Activated T-cell treated with anti-CD3 and anti-CD28 coated beads, Interleukin-2, amount 50 U/mL, for 1 hour (primary cell): ENCODE measurements around the gene FAIM2.
"Not testable (repeated sequence)": the region's sequence is repeated elsewhere in the genome, so short reads cannot be mapped to it uniquely, and the experiment has no call there.

ENCODE experiments used
- DNase-seq: peaks from one replicate; pipeline ENCODE4 v3.0.0-alpha.2; 2020

The FAIM2 gene

DNA sequence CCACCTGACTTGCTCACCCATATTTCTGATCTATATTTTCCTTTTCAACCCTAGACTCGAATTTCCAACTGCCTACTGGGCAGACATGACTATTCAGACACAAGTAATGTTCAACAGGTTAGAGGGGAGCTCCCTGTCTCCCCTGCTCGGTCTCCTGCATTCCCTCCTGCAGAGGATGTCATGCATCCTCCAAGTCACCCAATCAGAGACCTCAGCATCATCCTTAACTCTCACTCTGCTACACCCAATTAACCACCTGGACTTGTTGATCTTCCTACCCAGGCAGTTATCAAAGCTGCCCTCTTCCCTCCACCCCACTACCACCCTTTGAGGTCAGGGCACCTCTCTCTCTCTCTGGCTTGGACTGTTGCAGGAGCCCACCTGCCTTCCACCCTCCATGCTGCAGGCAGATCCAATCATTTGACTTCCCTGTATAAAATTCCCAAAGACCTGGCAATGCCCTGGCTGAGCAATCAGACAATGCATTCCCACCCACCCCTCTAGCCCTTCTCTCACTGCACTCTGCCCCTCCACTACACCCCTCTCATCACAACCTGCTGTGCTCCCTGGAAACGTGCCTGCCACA, 10.9 kb downstream of the FAIM2 start:
- no peak for DNase-seq

DNA sequence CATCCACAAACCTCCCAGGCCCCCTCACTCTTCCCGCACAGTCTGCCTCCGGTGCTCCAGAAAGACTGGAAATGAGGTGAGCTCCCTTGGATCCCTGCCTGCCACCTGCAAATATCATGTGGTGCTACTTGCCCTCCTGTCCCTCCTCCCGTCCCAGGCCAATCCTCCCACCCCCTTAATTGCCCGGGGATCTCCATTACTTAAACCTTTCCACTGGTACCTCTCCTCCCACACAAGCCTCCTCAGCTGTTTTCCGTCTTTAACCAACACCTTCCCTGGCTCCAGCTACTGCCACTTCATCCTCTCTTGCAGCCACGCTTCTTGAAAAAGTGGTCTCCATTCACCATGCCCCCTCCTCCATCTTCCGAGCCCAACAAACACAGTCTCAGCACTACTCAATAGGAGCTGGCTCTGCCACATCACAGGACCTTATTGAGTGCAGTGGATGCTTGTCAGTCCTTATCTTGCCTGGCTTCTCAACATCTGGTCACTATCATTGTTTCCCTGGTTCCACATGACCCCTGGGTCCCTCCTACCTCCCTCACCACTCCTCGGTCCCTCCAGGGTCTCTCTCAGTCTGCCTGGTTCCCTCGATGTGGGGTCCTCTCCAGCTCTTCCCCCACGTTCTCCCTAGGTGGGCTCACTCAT, 11.5 kb downstream of the FAIM2 start:
- DNase-seq: no peak

DNA sequence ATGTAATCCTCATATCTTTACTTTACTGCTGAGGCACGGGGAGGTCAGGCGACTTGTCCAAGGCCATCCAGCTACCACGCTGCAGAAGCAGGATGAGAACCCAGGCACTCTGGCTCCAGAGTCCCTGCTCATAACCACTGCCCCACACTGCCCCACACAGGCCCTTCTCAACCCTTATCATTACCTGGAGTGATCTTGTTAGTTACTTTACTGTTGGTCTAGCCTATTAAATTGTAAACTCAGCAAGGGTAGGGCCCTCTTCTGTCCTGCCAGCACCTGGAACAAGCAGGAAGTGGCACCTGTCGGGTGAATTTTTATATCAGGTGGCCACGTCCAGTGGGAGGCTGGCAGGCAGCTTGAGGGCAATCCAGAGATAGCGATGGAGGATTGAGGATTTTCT, 12.2 kb downstream of the FAIM2 start:
- DNase-seq: no peak

DNA sequence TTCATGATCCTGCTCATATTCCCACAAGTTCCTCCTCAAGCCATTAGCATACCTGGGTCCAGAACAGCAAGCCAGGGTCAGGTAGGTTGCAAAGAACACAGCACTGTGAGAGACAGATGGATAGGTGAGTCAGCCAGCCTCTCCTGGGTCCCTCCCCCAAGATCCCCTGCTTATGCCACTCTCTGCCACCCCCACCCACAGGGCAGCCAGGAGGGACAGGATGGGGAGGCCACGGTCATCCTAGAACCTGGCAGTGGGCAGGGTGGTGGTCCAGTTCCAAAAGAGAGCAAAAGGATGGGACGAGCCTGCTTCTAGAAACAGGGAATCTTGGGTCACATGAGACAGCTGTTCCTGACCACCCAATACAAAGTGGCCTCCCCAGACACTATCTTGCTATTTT, 12.7 kb downstream of the FAIM2 start:
- no peak for DNase-seq

DNA sequence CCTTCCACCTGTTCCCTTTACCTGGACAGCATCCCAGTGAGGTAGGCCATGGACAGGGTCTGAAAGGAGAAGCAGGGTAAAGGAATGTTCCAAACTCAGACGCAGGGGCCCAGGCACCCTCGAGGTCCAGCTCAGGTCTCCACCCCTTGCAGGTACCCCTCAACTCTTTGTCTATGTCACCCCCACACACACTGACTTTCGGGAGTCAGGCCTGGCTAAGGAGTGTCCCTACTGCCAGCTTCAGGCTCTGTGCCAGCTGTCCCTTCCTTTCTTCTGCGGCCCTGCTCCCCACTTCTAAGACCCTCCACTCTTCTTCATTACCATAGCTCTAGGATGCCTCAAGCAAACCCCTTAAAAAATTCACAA, 13.6 kb downstream of the FAIM2 start:
- no peak for DNase-seq

DNA sequence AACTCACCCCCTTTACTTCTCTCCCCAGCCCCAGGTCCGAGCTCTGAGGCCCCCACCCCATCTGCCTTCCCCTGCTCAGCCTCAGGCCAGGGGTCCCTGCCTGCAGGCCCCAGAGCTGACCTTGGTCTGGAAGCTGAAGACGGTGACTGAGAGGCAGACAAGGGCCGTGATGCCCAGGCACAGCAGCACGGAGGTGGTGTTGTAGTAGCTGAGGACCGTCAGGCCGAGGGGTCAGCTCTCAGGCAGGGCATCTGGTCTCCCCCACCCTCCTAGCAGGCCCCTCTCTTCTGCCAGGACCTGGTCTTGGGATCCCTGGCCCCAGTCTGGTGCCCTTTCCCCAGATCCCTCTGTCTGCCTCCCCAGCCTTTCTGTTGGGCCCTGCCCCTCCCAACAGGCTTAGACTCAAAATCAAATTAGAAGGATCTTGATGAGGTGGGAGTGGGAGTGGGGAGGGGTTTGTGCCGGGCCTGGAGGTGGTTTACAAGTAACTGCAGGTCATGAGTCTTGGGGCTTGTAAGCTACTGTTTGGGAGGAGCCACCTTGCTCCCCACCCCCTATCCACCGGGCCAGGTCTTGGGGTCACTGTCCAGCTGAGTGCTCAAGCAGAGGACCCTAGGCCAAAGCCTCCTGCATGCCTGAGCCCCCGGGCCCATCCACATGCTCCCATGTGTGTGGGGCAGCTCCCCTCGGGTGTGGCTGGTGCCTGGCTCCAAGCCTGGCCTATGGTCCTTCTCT, 14.2 kb downstream of the FAIM2 start:
- no peak for DNase-seq

DNA sequence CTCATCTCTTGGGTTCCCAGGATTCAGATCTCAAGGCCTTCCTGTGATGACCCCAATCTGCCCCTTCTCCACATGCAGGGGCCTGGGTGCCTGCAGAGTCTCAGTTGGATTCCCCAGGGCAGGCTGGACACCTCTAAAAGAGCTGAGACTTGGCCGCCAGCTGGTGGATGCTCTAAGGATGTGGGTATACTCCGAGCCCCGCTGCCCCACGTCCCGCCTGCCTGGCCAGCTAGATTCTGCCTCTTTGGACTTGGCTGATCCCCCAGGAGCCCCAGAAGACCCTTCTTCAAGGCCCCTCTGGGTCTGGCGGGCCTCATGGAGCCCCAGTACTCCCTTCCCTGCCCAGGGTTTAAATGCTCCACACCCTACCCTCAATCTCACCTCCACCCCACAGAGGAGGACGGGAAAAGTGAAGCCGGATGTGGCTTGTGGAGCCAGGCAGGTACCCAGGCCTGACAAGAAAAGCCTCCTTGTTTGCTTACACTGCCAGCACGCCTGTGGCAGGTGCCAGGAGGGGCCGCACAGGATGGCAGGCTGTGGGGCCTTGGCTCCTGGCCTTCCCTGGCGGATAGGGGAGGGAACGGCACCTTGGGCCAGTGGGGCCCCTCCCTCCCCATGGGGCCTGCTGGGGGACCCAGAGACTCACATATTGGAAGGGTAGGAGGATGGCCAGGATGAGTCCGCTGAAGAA, 15.1 kb downstream of the FAIM2 start:
- DNase-seq: no peak

DNA sequence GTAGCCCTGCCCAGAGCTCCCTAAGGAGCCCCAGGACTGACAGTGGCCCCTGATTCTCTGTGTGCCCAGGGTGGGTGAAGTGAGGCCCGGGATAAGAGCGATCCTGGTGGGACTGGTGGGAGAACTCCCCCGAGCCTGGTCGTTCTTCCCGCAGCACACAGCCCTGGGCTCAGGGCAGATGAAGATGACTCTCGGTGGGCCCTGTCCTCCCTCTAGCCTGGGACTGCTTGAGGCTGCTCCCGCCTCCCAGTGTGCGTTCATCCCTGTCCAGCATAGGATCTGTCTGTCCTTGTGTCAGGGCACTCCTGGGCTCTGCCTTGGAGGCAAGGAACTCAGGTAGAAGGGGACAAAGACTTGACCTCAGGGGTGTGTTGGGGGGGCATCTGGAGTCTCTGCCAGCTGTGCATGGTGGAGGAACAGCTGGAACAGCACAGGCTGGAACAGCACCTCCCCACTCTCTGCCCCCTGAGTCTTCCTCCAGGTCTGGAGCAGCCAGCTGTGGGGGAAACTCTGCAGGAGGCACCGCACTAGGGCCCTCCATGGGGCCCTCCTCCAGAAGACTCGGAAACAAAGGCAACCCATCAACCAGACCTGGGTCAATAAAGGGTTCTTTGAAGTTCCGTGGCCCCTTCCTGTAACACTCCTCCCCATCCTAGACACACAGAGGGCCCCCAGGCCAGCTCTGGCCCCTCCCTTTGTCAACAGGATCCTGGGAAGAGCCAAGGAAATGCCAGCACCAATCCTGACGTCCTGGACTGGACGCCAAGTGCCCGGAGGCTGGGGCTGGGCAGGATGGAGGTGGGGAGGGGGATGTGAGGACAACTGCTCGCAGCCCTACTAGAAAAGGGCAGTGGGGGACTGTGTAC, 15.9 kb downstream of the FAIM2 start:
- DNase-seq: no peak

DNA sequence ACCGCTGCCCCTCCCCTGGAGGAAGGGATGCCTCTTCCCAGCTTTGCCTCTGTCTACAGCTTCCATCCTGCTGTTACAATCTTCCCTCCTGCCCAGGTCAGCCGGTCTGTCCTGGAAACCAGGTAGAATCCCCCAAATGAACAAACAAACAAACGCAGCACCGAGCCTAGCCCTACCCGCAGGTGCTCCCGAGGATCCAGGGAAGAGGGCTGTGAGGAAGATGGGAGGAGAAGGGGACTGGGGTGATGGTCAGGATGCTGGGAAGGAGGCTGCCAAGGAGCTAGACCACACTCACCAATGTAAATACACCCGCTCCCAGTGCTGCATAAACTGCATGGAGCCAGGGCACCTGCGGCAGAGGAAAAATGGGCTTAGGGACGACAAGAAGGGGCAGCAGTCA, 16.6 kb downstream of the FAIM2 start:
- no peak for DNase-seq

DNA sequence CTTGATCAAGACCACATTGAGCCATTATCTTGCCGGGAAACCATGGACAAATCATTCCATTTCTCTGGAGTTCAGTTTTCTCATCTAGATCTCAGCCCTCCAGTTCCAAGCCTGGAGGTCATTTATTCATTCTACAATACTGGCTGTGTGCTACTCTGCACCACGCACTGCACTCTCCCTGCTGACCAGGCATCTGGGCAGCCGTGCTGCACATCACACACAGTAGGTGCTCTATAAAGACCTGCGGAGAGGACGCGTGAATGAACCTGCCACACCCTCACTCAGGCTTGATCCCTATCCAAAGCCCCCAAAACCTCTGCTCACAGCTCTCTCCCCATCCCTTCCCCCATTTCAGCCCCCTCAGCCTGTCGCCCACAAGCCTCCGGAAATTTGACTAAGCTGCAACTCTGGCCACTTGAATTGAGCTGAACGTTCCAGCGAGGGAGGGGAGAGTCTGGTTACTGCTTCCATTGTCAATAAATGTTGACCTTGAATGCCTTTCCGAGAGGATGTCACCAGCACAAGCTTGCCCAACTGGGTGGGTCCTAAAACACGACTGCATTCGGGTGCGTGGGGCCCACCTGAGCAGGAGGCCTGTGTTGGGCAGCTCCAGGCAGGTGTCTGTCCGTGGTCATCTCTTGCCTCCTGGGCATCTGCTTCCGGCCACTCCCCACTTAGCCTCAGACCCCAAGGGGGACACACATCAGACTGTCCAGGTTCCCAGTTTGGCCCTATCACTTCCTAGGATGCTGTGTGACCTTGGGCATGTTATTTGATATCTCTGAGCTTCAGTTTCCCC, 17.8 kb downstream of the FAIM2 start:
- no peak for DNase-seq

DNA sequence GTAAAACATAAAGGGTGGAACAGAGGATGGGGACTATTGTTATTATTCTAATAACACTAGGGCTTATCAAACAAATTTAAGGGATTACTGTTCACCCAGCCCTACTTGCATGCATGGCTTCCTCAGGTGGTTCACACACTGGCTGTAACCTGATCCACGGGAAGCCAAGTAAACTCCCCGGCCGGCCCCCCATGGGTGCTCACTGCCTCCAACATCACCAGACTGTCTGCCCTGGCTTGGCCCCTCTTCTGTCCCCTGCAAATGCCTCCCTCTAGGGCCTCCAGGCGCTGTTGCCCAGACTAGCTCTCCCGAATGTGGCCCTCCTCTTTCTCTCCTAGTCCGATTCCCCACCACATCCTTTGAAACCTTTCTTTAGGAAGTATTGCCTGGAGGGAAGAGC, 18.6 kb downstream of the FAIM2 start:
- no peak for DNase-seq

DNA sequence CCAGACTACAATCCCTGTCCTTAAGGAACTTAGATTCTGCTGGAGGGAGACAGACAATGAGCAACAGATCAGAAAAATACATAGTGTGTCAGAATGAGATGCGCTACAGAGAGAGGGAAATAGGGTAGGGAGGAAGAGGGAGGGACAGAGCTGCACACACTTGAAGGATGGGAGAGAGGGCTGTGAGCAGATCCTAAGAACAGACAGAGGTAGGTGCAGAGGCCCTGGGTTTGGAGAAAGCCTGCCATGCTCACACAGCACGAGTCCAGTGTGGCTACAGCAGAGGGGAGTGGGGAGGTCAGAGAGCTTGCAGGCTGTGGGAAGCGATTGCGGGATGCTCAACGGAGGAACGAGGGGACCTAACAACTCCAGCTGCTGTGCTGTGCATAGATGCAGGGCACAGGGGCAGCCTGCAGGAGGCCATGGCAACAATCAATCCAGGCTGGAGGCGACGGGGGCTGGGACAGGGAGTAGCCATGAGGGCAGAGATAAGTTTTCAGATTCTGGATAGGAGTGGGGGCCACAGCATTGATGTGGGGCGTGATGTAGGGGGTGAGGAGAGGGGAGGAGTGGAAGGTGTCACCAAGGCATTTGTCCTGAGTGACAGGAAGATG, 20.7 kb downstream of the FAIM2 start:
- DNase-seq: no peak

DNA sequence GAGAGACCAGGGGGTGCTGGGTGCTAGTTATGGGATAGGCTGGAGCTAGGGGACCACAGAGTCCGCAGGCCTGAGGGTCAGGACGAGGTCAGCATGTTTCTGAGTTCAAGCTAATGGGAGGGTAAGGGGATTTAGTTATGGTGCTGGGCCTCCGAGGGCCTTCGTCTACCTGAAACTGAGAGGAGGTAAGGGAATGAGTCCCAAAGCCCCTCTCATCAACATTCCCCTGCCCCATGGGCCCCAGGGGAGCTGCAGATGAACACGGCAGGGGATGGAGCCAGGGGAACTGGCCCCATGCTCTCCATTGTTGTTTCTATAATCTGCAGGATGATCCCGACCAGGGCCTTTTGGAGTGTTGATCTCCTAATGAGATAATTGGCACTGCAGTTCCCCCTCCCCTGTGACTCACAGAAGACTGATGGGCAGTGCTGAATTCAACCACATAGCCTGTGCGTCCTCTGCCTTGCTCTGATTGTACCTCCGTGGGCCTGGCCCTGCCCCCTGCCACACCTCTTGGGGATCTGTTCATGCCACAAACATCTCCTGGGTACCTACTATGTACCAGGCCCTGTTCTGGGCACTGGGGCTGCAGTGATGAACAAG, 21.4 kb downstream of the FAIM2 start:
- DNase-seq: no peak

DNA sequence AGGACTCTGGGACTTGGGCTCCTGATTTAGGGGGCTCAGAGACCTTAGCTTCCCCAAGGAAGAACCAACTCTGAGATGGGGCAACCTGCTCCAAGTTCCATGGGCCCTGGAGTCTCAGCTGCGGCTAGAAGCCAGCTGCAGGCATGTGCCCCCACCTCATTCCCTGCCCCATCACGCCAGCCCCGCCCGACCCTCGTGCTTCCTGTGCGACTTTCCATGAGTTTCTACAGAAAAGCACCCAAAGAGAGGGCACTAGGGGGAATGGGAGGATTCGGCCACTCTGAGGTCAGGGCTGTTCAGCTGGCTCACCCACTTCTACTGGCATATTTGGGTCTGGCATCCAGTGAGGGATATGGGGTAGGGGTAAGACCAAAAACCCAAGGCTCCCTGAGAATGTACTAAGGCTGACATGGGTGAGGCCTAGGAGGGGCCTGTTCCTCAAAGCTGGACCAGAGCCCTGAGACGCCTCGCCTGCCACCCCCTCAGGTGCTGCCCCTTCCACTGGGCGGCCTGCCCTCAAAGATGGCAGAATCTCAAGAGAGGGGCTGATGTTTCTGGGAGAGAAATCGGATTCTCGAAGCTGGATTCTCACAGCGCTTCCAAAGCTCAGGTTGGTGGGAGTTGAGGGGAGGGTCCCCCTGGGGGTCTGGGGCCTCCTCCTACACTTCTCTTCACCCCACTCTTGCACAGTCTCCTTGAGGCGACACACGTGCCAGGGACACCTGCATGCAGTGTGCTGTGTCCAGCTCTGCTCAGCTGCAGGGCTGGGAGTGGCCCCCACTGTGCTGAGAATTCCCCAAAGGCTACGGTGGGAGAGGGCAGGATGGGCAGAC, 22.1 kb downstream of the FAIM2 start:
- no peak for DNase-seq

DNA sequence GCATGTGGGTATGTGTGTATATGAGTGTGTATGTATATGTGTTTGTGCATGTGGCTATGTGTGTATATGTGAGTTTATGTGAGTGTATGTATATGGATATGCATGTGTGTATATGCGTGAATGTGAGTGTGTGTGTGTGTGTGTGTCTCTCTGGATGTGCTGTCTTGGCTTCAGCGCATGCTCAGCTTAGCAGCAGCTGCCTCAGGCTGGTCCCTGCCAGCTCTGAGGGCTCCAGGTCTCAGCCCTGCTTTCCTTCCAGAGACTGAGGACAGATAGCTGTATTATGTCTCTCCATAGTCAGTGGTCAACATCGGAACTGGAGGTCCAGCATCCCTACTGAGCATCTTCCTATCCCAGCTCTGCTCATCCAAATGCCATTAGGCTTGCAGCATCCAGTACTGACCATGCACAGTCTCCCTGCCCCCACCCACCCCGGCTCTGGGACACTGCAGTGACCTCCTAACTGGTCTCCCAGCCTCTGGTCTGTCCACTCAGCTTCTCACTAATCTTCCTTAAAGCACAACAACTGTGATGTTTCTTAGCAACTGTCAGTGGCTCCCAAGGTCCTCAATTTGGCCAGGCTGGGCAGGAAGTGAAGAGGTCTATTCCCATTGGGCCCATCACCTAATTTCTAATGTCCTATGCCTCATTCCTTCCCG, 22.8 kb downstream of the FAIM2 start:
- DNase-seq: no peak

DNA sequence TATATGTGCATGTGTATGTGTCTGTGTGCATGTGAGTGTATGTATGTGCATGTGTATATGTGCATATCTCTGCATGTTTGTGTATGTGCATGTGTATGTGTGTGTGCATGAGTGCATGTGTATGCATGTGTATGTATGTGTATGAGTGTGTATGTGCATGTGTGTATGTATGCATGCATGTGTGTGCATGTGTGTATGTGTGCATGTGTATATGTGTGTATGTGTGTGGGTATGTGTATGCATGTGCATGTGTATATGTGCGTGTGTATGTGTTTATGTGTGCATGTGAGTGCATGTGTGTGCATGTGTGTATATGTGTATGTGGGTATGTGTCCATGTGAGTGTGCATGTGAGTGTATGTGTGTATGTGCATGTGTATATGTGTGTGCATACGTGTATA, 24.6 kb downstream of the FAIM2 start:
- not testable (repeated sequence) for DNase-seq

DNA sequence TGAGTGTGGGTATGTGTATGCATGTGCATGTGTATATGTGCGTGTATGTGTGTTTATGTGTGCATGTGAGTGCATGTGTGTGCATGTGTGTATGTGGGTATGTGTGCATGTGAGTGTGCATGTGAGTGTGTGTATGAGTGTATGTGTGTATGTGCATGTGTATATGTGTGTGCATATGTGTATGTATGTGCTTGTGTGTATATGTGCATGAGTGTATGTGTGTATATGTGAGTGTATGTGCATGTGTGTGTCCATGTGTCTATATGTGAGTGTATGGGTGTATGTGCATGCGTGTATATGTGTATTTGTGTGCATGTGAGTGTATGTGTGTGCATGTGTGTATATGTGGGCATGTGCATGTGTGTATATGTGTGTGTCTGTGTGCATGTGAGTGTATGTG, 25.7 kb downstream of the FAIM2 start:
- DNase-seq: no peak

DNA sequence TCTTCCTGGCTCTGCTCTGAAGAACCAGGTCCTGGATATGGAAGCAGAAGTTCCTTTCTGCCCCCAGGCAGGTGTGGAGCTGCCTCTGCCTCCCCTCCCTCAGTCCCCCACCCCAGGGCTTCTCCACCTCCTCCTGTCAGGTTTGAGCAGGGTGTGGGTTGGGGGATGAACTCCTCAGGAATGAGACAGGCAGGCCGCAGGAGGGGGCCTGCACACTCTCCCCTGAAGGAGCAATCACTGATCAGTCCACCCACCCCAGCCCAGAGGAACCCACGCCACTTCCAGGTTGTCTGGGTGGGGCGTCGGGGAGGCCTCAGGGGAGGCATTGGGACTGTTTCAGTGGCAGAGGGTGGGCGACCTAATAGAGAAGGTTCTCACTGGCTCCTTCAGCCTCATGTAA, 26.6 kb downstream of the FAIM2 start:
- no peak for DNase-seq

DNA sequence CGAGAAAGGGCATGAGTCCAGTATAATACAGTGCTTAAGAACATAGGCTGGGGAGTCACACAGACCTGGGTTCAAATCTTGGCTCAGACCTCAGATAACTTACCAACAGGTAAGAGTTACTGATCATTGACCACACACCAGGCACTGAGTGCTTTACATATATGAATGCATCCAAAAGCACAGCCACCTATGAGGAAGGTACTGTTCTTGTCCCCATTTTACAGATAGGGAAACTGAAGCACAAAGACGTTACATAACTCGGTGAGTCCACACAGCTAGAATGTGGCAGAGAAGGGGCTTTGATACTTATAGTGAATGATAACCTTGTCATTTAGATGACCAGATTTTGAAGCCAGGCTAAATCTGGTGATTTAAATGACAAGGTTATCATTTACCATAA, 27.6 kb downstream of the FAIM2 start:
- no peak for DNase-seq
